ENCODE measurements around the gene TSPAN13. TPM values are rescaled to one million over a fixed set of nuclear protein-coding genes. Genes with fewer than 3 reads are reported as not detected.

The TSPAN13 gene
- total RNA-seq, 4 donors from 2014 or later = 21.5 to 53.9 (median 33.1) TPM

GRCh38 chr7:16817536-16817935, 64.0 kb downstream of the TSPAN13 start:
- Histone ChIP-seq H3K9me3 (no peaks in the 10 kb centered on the region), H3K4me1 (peaks cover 0 to 5% (median 0%) of the 10 kb centered on the region in 4 donors), H3K4me3 (no peak overlapping the region), H3K27ac (no peak overlapping the region), H3K36me3 (no peaks in the 10 kb centered on the region), H3K27me3 (no peaks in the 10 kb centered on the region)
- no peak for TF ChIP-seq POLR2A (IDR thresholded peaks at IDR 0.05)
- no peak for TF ChIP-seq CTCF (IDR thresholded peaks at IDR 0.05)
- no peak for DNase-seq

GRCh38 chr7:16818732-16819131, 65.2 kb downstream of the TSPAN13 start:
- H3K27ac ChIP-seq = no peak overlapping the region
- peaks cover 0 to 5% (median 0%) of the 10 kb centered on the region in 4 donors for H3K4me1 ChIP-seq
- H3K4me3 ChIP-seq = no peak overlapping the region
- H3K9me3 ChIP-seq = no peaks in the 10 kb centered on the region
- H3K36me3 ChIP-seq = no peaks in the 10 kb centered on the region
- DNase-seq = no peak
- TF ChIP-seq CTCF (IDR thresholded peaks at IDR 0.05) = no peak
- no peak for TF ChIP-seq POLR2A (IDR thresholded peaks at IDR 0.05)
- no peaks in the 10 kb centered on the region for H3K27me3 ChIP-seq

GRCh38 chr7:16822029-16822428, 68.5 kb downstream of the TSPAN13 start:
- Histone ChIP-seq H3K36me3 (no peaks in the 10 kb centered on the region), H3K27ac (peak overlapping the region in 2 of 4 donors; percentile 24 to 55), H3K4me1 (peaks cover 0 to 5% (median 0%) of the 10 kb centered on the region in 4 donors), H3K27me3 (no peaks in the 10 kb centered on the region), H3K4me3 (no peak overlapping the region), H3K9me3 (no peaks in the 10 kb centered on the region)
- no peak for DNase-seq
- no peak for TF ChIP-seq CTCF (IDR thresholded peaks at IDR 0.05)
- no peak for TF ChIP-seq POLR2A (IDR thresholded peaks at IDR 0.05)

- TF ChIP-seq CTCF (IDR thresholded peaks at IDR 0.05) (no peak), POLR2A (IDR thresholded peaks at IDR 0.05) (no peak)
- Histone ChIP-seq H3K4me1 (no peaks in the 10 kb centered on the region), H3K9me3 (no peaks in the 10 kb centered on the region), H3K27ac (no peak overlapping the region), H3K36me3 (no peaks in the 10 kb centered on the region), H3K4me3 (no peak overlapping the region), H3K27me3 (no peaks in the 10 kb centered on the region)
- DNase-seq = no peak
These were observed 72.5 kb downstream of the TSPAN13 start for GRCh38 chr7:16826060-16826459.

GRCh38 chr7:16833373-16833772, 79.8 kb downstream of the TSPAN13 start:
- H3K36me3 ChIP-seq = no peaks in the 10 kb centered on the region
- H3K4me1 ChIP-seq = no peaks in the 10 kb centered on the region
- TF ChIP-seq CTCF (IDR thresholded peaks at IDR 0.05) (no peak), POLR2A (IDR thresholded peaks at IDR 0.05) (no peak)
- no peak overlapping the region for H3K27ac ChIP-seq
- H3K27me3 ChIP-seq = no peaks in the 10 kb centered on the region
- DNase-seq = no peak
- no peaks in the 10 kb centered on the region for H3K9me3 ChIP-seq
- H3K4me3 ChIP-seq = no peak overlapping the region

Other genes with a start within 250 kb of the TSPAN13 start
- gene LRRC72, start 226.9 kb upstream of the TSPAN13 start, total RNA-seq = not detected
- 10 to 100 TPM; 19.3 to 21.5 (median 20.5) TPM for gene ANKMY2, start 108.0 kb upstream of the TSPAN13 start, total RNA-seq
- 10 to 100 TPM; 34.4 to 54.0 (median 42.9) TPM for gene BZW2, start 107.6 kb upstream of the TSPAN13 start, total RNA-seq
- gene AGR2, start 51.2 kb downstream of the TSPAN13 start, total RNA-seq = 100 to 1,000 TPM in 3 of 4 donors, 10 to 100 TPM in 1; 49.5 to 282 (median 252) TPM
- gene AGR3, start 128.2 kb downstream of the TSPAN13 start, total RNA-seq = 100 to 1,000 TPM in 3 of 4 donors, 10 to 100 TPM in 1; 24.8 to 241 (median 178) TPM

Data from Peyer's patch (tissue), 4 donors.